OCI-LY3 (cell line): ENCODE results near the gene GATA1.

Experiments used
- CTCF ChIP-seq: fragments of 200-600, 300-600 bp; sonication (generic); IDR thresholded peaks from 2 replicates; pipeline ENCODE4 v1.5.1; 2014; ENCODE audit warnings: antibody characterized with exemption, low read length, low read depth
- EZH2phosphoT487 ChIP-seq: fragments of 200-600 bp; shearing (Covaris generic); IDR thresholded peaks from 2 replicates; pipeline ENCODE4 v1.6.1; 2018; ENCODE audit warnings: antibody characterized with exemption, mixed run types, low read depth

DNA sequence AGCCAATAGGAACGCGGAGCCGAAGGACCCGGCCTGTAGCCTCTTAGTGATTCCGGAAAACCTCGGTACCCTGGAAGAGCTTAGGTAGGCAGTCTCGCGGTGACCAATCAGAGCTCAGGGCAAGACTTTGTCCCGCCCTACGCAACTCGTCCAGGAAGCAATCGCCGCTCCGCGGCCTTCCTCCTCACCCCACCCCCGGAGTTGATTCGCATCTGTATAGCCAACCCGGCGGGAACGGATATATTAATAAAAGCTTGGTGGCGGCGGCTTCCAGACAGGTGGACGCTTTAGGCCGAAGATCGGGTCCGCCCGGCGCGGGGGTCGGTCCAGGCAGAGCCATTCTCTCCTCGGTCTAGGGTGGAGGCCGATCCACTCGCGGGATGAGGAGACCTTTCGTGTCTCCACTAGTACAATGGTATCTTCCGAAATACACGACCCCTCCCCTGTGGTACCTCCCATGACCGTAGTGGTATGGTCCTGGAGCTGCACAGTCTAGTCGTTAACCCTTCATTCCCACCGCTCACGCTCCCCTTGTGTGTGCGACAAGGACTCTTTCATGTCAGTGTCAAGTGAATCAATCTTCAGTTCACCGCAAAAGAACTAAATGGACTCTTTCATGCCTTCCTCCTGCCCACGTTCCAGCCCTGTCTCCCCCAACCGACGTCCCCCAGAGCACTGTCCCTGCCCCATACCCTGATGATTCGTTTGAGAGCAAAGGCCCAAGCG, 49.0 kb upstream of the GATA1 start:
- TF ChIP-seq CTCF = no peak
- TF ChIP-seq EZH2phosphoT487 = no peak
